OCI-LY1 (cell line): ENCODE measurements around the gene DMD.

Source experiments
- H2AFZ ChIP-seq: fragments of 200-600 bp; sonication (generic), shearing (Covaris generic); 2 replicates; pipeline ENCODE4 v1.6.0; 2014; ENCODE audit warnings: antibody characterized with exemption, mild to moderate bottlenecking, low read length
- H3F3A ChIP-seq: fragments of 200-600 bp; sonication (generic), shearing (Covaris generic); 2 replicates; pipeline ENCODE4 v1.6.0; 2014; ENCODE audit warnings: mild to moderate bottlenecking, antibody characterized with exemption, low read length, moderate library complexity; ENCODE audit not compliant: insufficient read depth
- H3K27ac ChIP-seq: fragments of 200-600 bp; sonication (generic); 2 replicates; pipeline ENCODE4 v1.5.1; 2014; ENCODE audit warnings: low read length, mixed run types, mild to moderate bottlenecking, low read depth; ENCODE audit not compliant: poor library complexity, severe bottlenecking
- H3K27me3 ChIP-seq: fragments of 200-600 bp; sonication (generic); 2 replicates; pipeline ENCODE4 v1.6.0; 2014; ENCODE audit warnings: antibody characterized with exemption, mild to moderate bottlenecking, low read length, moderate library complexity; ENCODE audit not compliant: insufficient read depth
- H3K36me3 ChIP-seq: fragments of 200-600 bp; sonication (generic); 2 replicates; pipeline ENCODE4 v1.6.1; 2014; ENCODE audit warnings: mild to moderate bottlenecking, antibody characterized with exemption, low read length, moderate library complexity, mixed read lengths; ENCODE audit not compliant: insufficient read depth
- H3K4me1 ChIP-seq: fragments of 200-600 bp; sonication (generic); 2 replicates; pipeline ENCODE4 v1.5.1; 2014; ENCODE audit warnings: mild to moderate bottlenecking, low read length, moderate library complexity; ENCODE audit not compliant: insufficient read depth, severe bottlenecking
- H3K4me2 ChIP-seq: fragments of 200-600 bp; sonication (generic), shearing (Covaris generic); 2 replicates; pipeline ENCODE4 v1.6.1; 2014; ENCODE audit warnings: low read length
- H3K4me3 ChIP-seq: fragments of 200-600 bp; sonication (generic); 2 replicates; pipeline ENCODE4 v1.5.1; 2014; ENCODE audit warnings: low read length, low read depth, mild to moderate bottlenecking, mixed read lengths; ENCODE audit not compliant: poor library complexity, severe bottlenecking
- H3K79me2 ChIP-seq: fragments of 200-600 bp; shearing (Covaris generic); 2 replicates; pipeline ENCODE4 v1.6.1; 2016; ENCODE audit warnings: mixed run types, low read length, mixed read lengths; ENCODE audit not compliant: insufficient read depth
- H3K9ac ChIP-seq: fragments of 200-600 bp; sonication (generic), shearing (Covaris generic); 2 replicates; pipeline ENCODE4 v1.6.1; 2014; ENCODE audit warnings: mild to moderate bottlenecking, low read length, mixed read lengths
- H3K9me2 ChIP-seq: fragments of 200-600 bp; sonication (generic), shearing (Covaris generic); 2 replicates; pipeline ENCODE4 v1.6.1; 2014; ENCODE audit warnings: low read depth, mild to moderate bottlenecking, low read length, mixed read lengths
- H3K9me3 ChIP-seq: fragments of 200-600 bp; shearing (Covaris generic); 2 replicates; pipeline ENCODE4 v1.6.1; 2014; ENCODE audit warnings: low read length, mixed read lengths
- H4K20me1 ChIP-seq: fragments of 200-600 bp; sonication (generic), shearing (Covaris generic); 2 replicates; pipeline ENCODE4 v1.6.0; 2016; ENCODE audit warnings: mild to moderate bottlenecking, low read length; ENCODE audit not compliant: insufficient read depth
- CTCF ChIP-seq: fragments of 200-600 bp; sonication (generic), shearing (Covaris generic); IDR thresholded peaks from 2 replicates; pipeline ENCODE4 v1.5.1; 2017; ENCODE audit warnings: mild to moderate bottlenecking, antibody characterized with exemption, low read length, moderate library complexity, mixed read lengths
- EZH2 ChIP-seq: fragments of 200-600 bp; sonication (generic), shearing (Covaris generic); IDR thresholded peaks from 2 replicates; pipeline ENCODE4 v1.8.0; 2017; ENCODE audit warnings: borderline replicate concordance, mixed run types, mild to moderate bottlenecking, antibody characterized with exemption, low read length, moderate library complexity, mixed read lengths

Gene DMD

GRCh38 chrX:31181377-31182000, 2029.9 kb downstream of the DMD start:
- no peak overlapping the region for H3K4me3 ChIP-seq
- TF ChIP-seq CTCF = no peak
- no peak for TF ChIP-seq EZH2
- no peaks in the 10 kb centered on the region for H3K4me1 ChIP-seq
- H3K9me2 ChIP-seq = no peaks in the 10 kb centered on the region
- no peaks in the 10 kb centered on the region for H3K79me2 ChIP-seq
- no peaks in the 10 kb centered on the region for H3K27me3 ChIP-seq
- H3K9me3 ChIP-seq = no peaks in the 10 kb centered on the region
- no peak overlapping the region for H3K4me2 ChIP-seq
- H2AFZ ChIP-seq = no peak overlapping the region
- H3K36me3 ChIP-seq = no peaks in the 10 kb centered on the region
- no peaks in the 10 kb centered on the region for H4K20me1 ChIP-seq
- H3K9ac ChIP-seq = no peak overlapping the region
- no peak overlapping the region for H3K27ac ChIP-seq
- no peaks in the 10 kb centered on the region for H3F3A ChIP-seq

- H3K9me3 ChIP-seq = no peaks in the 10 kb centered on the region
- H2AFZ ChIP-seq = no peak overlapping the region
- H3K27ac ChIP-seq = no peak overlapping the region
- H3K4me3 ChIP-seq = no peak overlapping the region
- no peaks in the 10 kb centered on the region for H3K9me2 ChIP-seq
- H3K4me1 ChIP-seq = no peaks in the 10 kb centered on the region
- no peak overlapping the region for H3K4me2 ChIP-seq
- H4K20me1 ChIP-seq = no peaks in the 10 kb centered on the region
- no peaks in the 10 kb centered on the region for H3K36me3 ChIP-seq
- H3K27me3 ChIP-seq = no peaks in the 10 kb centered on the region
- no peak for TF ChIP-seq CTCF
- TF ChIP-seq EZH2 = no peak
- H3K9ac ChIP-seq = no peak overlapping the region
- H3F3A ChIP-seq = no peaks in the 10 kb centered on the region
- H3K79me2 ChIP-seq = no peaks in the 10 kb centered on the region
These were observed 2032.1 kb downstream of the DMD start for GRCh38 chrX:31179203-31179602.

DNA sequence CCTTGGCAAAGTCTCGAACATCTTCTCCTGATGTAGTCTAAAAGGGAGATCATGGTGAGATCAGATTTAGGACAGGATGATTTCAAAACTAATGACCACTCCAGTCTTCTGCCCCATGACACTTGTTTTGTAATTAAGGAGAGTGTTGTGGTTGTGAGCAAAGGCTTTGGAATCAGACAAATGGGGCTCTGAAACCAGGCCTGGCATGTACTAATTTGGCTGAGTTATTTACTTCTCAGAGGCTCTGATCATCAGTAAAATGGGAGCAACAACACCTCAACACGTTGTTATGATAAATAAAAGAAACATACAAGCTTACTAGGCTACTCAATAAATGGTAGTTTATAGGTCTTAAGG, 2032.6 kb downstream of the DMD start:
- Histone ChIP-seq H3K9ac (no peak overlapping the region), H3K4me1 (no peaks in the 10 kb centered on the region), H2AFZ (no peak overlapping the region), H3K27ac (no peak overlapping the region), H4K20me1 (no peaks in the 10 kb centered on the region), H3K4me3 (no peak overlapping the region), H3K9me2 (no peaks in the 10 kb centered on the region), H3F3A (no peaks in the 10 kb centered on the region), H3K4me2 (no peak overlapping the region), H3K9me3 (no peaks in the 10 kb centered on the region), H3K27me3 (no peaks in the 10 kb centered on the region), H3K36me3 (no peaks in the 10 kb centered on the region), H3K79me2 (no peaks in the 10 kb centered on the region)
- TF ChIP-seq CTCF = no peak
- no peak for TF ChIP-seq EZH2
